ENCODE results near the gene EEIG1. TPM values are rescaled to one million over a fixed set of nuclear protein-coding genes. Genes with fewer than 3 reads are reported as not detected.
A peak's percentile ranks its signal among the peaks of the same experiment; 100 is the strongest.

The EEIG1 gene
- total RNA-seq, 1 donor from 2014 or later = 36.0 TPM

DNA sequence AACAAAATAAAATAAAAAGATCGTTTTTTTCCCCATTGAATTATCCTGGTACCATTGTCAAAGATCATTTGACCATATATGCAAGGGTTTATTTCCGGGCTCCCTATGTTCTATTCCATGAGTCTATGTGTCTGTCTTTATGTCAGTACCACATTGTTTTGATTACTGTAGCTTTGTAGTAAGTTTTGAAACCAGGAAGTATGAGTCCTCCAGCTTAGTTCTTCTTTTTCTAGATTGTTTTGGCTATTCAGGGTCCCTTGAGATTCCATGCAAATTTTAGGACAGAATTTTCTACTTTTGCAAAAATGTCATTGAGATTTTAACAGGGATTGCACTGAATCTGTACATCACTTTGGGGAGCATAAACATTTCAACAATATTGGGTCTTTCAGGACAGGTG, 18.7 kb upstream of the EEIG1 start:
- no peak for DNase-seq
- ATAC-seq = no peak
- Histone ChIP-seq H3K36me3 (no peaks in the 10 kb centered on the region), H3K4me3 (no peak overlapping the region), H3K9me3 (no peaks in the 10 kb centered on the region), H3K27ac (no peak overlapping the region), H3K27me3 (ENCODE audit: low read depth) (no peaks in the 10 kb centered on the region), H3K4me1 (no peaks in the 10 kb centered on the region)
- TF ChIP-seq, protein P1, sequence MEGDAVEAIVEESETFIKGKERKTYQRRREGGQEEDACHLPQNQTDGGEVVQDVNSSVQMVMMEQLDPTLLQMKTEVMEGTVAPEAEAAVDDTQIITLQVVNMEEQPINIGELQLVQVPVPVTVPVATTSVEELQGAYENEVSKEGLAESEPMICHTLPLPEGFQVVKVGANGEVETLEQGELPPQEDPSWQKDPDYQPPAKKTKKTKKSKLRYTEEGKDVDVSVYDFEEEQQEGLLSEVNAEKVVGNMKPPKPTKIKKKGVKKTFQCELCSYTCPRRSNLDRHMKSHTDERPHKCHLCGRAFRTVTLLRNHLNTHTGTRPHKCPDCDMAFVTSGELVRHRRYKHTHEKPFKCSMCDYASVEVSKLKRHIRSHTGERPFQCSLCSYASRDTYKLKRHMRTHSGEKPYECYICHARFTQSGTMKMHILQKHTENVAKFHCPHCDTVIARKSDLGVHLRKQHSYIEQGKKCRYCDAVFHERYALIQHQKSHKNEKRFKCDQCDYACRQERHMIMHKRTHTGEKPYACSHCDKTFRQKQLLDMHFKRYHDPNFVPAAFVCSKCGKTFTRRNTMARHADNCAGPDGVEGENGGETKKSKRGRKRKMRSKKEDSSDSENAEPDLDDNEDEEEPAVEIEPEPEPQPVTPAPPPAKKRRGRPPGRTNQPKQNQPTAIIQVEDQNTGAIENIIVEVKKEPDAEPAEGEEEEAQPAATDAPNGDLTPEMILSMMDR (IDR thresholded peaks at IDR 0.05) = no peak
- intact Hi-C loops (cut with DNase I) = no loop called here

DNA sequence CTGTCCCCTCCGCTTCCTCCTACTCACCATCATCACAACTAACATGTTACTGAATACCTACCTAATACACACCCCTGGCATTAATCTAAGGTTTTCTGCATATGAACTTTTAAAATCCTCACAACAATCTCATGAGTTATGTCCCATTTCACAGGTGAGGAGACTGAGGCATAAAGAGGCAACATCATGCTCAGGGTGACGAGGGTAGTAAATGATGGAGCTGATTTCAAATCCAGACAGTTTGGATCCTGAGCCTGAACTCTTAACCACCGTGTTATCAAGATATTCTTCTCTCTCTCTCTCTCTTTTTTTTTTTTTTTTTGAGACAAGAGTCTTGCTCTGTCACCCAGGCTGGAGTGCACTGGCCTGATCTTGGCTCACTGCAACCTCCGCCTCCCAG, 12.9 kb upstream of the EEIG1 start:
- intact Hi-C loops (cut with DNase I) = no loop called here
- ATAC-seq (no peak), DNase-seq (no peak)
- Histone ChIP-seq H3K4me3 (no peak overlapping the region), H3K27me3 (ENCODE audit: low read depth) (no peaks in the 10 kb centered on the region), H3K27ac (no peak overlapping the region), H3K36me3 (no peaks in the 10 kb centered on the region), H3K9me3 (no peaks in the 10 kb centered on the region), H3K4me1 (no peaks in the 10 kb centered on the region)
- TF ChIP-seq, protein P1 (IDR thresholded peaks at IDR 0.05) = no peak

DNA sequence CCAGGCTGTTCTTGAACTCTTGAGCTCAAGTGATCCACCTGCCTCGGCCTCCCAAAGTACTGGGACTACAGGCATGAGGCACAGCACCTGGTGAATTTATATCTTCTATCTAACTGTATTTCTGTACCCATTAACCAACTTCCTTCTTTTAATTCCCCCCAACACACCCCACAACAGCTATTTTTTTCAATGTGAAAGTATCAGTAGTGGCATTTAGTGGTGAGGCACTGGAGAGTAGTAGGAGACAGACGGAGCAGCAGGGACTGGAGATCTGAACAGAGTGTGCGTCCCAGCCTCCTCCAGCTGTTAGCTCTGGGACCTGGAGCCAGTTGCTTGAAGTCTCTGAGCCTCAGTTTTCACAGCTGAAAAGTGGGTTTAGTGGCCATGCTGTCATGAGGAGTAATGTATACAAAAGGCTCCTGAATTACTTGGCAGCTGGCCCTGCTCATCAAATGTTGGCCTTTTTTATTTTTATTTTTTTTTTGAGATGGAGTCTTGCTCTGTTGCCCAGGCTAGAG, 11.0 kb upstream of the EEIG1 start:
- H3K27me3 ChIP-seq (ENCODE audit: low read depth) = no peaks in the 10 kb centered on the region
- H3K36me3 ChIP-seq = no peaks in the 10 kb centered on the region
- no peaks in the 10 kb centered on the region for H3K9me3 ChIP-seq
- TF ChIP-seq, protein P1 (IDR thresholded peaks at IDR 0.05) = no peak
- no peaks in the 10 kb centered on the region for H3K4me1 ChIP-seq
- no peak overlapping the region for H3K4me3 ChIP-seq
- intact Hi-C loops (cut with DNase I) = no loop called here
- no peak for DNase-seq
- ATAC-seq = no peak
- no peak overlapping the region for H3K27ac ChIP-seq

DNA sequence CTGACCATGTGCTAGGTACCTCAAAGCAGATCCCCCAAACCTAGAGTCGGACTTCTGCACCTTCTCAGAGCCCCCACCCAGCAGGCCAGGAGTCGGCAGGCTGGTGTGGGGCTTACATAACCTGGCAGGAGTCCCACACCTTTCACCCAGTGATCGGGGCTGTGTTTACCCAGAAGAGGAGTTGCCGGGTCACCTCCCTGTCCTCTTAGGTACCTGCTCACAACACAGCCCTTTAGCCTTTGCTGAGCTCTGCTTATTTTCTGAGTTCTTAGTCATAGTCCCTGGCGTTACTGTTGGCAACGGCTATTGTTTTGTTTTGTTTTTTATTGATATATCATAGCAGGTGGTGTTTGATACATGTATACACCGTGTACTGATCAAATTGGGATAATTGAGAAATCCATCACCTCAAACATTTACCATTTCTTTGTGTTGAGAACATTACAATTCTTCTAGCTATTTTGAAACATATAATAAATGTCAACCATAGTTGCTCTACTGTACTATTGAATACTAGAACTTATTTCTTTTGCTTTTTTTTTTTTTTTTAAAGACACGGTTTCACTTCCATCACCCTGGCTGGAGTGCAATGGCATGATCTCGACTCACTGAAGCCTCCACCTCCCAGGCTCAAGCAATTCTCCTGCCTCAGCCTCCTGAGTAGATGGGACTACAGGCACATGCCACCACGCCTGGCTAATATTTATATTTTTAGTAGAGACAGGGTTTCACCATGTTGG, 10.4 kb upstream of the EEIG1 start:
- H3K9me3 ChIP-seq = no peaks in the 10 kb centered on the region
- TF ChIP-seq, protein P1 (IDR thresholded peaks at IDR 0.05) = no peak
- H3K27ac ChIP-seq = no peak overlapping the region
- intact Hi-C loops (cut with DNase I) = no loop called here
- H3K4me1 ChIP-seq = no peaks in the 10 kb centered on the region
- ATAC-seq (peak; percentile 64 to 75), DNase-seq (no peak)
- H3K27me3 ChIP-seq (ENCODE audit: low read depth) = no peaks in the 10 kb centered on the region
- no peaks in the 10 kb centered on the region for H3K36me3 ChIP-seq
- no peak overlapping the region for H3K4me3 ChIP-seq

DNA sequence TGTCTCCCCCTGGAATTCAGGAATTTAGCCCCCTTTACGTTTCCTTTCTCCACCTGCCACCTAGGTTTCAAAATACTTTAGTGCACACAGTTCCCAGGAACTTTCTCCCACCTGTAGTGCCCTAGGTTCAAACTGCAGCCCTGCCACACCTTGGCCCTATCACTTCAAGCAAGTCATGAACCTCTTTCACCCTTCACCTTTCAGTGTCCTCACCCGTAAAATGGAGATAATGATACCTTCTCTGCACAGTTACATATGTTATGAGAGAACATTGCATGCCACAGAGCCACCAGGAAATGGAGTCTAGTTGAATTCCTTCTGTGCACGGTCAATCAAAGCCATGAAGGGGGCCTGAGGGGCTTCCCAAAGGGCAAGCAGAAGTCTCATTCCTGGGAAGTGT, 9.8 kb upstream of the EEIG1 start:
- intact Hi-C loops (cut with DNase I) = no loop called here
- Histone ChIP-seq H3K4me1 (no peaks in the 10 kb centered on the region), H3K4me3 (no peak overlapping the region), H3K9me3 (no peaks in the 10 kb centered on the region), H3K27ac (no peak overlapping the region), H3K27me3 (ENCODE audit: low read depth) (no peaks in the 10 kb centered on the region), H3K36me3 (no peaks in the 10 kb centered on the region)
- TF ChIP-seq, protein P1 (IDR thresholded peaks at IDR 0.05) = no peak
- DNase-seq (no peak), ATAC-seq (no peak)

Data from lower lobe of right lung (tissue), 2 donors.